Stimulated activated CD4-positive, alpha-beta T cell treated with anti-CD3 and anti-CD28 coated beads, TNF-alpha, amount 100 ng/mL, for 1 hour (primary cell): ENCODE measurements around the gene PI4KA.
"Not testable (repeated sequence)": the region's sequence is repeated elsewhere in the genome, so short reads cannot be mapped to it uniquely, and the experiment has no call there.

ENCODE experiments used
- DNase-seq, 3 donors: peaks; one replicate each; pipeline ENCODE4 v3.0.0-alpha.2; 2020; ENCODE audit warnings: low read depth in 3 of 3, low spot score in 1 of 3

PI4KA gene

GRCh38 chr22:20858615-20859416 is at the start of gene PI4KA, which contains the start of gene SNAP29:
TSS of gene PI4KA (minus strand) at chr22:20858811. CDS start at chr22:20858725, 86 bp downstream.
TSS of gene SNAP29 (plus strand) at chr22:20859007. CDS start at chr22:20859111, 104 bp downstream.
- peak; percentile 93 to 96 (median 94) for DNase-seq

- DNase-seq, result no peak
Measured at GRCh38 chr22:20906387-20906767, 47.8 kb upstream of the PI4KA start.

- no peak for DNase-seq
Measured at GRCh38 chr22:20905415-20906386, 47.1 kb upstream of the PI4KA start.

- no peak for DNase-seq
Measured at GRCh38 chr22:20904980-20905355, 46.4 kb upstream of the PI4KA start.

GRCh38 chr22:20904008-20904979 is 45.7 kb upstream of the PI4KA start:
- DNase-seq, result no peak

GRCh38 chr22:20903093-20903492 is 44.5 kb upstream of the PI4KA start:
- no peak for DNase-seq

GRCh38 chr22:20901093-20902033 is 42.8 kb upstream of the PI4KA start:
- not testable (repeated sequence) for DNase-seq

- DNase-seq, result no peak
Measured at GRCh38 chr22:20899827-20900423, 41.3 kb upstream of the PI4KA start.

- DNase-seq, result not testable (repeated sequence)
Measured at GRCh38 chr22:20897737-20898136, 39.1 kb upstream of the PI4KA start.

GRCh38 chr22:20890975-20891374 is 32.4 kb upstream of the PI4KA start:
- DNase-seq, result no peak

- DNase-seq, result no peak
Measured at GRCh38 chr22:20889904-20890540, 31.4 kb upstream of the PI4KA start.

- DNase-seq, result no peak
Measured at GRCh38 chr22:20889025-20889704, 30.6 kb upstream of the PI4KA start.

GRCh38 chr22:20887375-20887774 is 28.8 kb upstream of the PI4KA start:
- no peak for DNase-seq

GRCh38 chr22:20885557-20886323 is 27.1 kb upstream of the PI4KA start:
- no peak for DNase-seq

- no peak for DNase-seq
Measured at GRCh38 chr22:20885017-20885556, 26.5 kb upstream of the PI4KA start.

GRCh38 chr22:20884454-20884853 is 25.8 kb upstream of the PI4KA start:
- no peak for DNase-seq

GRCh38 chr22:20882855-20883254 is 24.2 kb upstream of the PI4KA start:
- DNase-seq, result no peak
